Subcutaneous adipose tissue (tissue), 4 donors: Measurements from ENCODE around the gene HNRNPUL1. TPM values are rescaled to one million over a fixed set of nuclear protein-coding genes. Genes with fewer than 3 reads are reported as not detected.

Experiments
- total RNA-seq, 4 donors: library from RNA; depleted of rRNA; stranded (reverse); fragments of >200 nt; gene quantifications; one replicate each; pipeline ENCODE4 v1.1.0, GENCODE V29; 2016
- TF ChIP-seq, protein P1 (sequence below): fragments of 450-650 bp; IDR thresholded peaks from one replicate; pipeline ENCODE4 v1.5.1; 2016; ENCODE audit warnings: low read depth, mild to moderate bottlenecking, control low read depth, antibody characterized with exemption, moderate library complexity

HNRNPUL1 gene
- total RNA-seq, 4 donors from 2014 or later: 83.3 to 178 (median 135) TPM

DNA sequence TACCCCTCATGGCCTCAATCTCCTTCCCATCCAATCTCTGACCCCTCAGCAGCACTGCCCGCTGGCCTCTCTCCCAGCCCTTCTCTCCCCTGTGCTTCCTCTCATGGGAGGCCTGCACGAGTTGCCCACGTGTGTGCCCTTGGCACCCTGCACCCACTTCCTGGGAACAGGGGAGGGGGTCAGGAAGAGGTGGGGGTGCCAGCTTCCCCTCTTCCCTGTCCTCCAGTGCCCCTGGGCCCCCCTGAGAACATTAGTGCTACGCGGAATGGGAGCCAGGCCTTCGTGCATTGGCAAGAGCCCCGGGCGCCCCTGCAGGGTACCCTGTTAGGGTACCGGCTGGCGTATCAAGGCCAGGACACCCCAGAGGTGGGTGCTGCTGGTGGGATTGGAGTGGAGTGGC is 25.9 kb upstream of the HNRNPUL1 start:
- TF ChIP-seq, protein P1, sequence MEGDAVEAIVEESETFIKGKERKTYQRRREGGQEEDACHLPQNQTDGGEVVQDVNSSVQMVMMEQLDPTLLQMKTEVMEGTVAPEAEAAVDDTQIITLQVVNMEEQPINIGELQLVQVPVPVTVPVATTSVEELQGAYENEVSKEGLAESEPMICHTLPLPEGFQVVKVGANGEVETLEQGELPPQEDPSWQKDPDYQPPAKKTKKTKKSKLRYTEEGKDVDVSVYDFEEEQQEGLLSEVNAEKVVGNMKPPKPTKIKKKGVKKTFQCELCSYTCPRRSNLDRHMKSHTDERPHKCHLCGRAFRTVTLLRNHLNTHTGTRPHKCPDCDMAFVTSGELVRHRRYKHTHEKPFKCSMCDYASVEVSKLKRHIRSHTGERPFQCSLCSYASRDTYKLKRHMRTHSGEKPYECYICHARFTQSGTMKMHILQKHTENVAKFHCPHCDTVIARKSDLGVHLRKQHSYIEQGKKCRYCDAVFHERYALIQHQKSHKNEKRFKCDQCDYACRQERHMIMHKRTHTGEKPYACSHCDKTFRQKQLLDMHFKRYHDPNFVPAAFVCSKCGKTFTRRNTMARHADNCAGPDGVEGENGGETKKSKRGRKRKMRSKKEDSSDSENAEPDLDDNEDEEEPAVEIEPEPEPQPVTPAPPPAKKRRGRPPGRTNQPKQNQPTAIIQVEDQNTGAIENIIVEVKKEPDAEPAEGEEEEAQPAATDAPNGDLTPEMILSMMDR: no peak

DNA sequence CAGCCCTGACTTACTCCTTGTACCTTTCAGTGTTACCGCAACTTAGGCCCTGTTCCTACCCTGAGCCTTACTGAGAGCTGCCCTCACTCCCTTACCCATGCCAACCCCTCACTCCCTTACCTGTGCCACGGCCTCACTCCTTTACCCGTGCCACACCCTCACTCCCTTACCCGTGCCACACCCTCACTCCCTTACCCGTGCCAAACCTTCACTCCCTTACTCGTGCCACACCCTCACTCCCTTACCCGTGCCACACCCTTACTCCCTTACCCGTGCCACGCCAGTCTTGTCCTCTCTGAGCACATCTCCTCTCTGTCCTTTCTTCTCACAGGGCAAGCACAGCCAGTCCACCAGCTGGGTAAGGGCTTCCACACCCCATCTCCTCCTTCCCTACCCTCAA is 24.8 kb upstream of the HNRNPUL1 start:
- TF ChIP-seq, protein P1: no peak

DNA sequence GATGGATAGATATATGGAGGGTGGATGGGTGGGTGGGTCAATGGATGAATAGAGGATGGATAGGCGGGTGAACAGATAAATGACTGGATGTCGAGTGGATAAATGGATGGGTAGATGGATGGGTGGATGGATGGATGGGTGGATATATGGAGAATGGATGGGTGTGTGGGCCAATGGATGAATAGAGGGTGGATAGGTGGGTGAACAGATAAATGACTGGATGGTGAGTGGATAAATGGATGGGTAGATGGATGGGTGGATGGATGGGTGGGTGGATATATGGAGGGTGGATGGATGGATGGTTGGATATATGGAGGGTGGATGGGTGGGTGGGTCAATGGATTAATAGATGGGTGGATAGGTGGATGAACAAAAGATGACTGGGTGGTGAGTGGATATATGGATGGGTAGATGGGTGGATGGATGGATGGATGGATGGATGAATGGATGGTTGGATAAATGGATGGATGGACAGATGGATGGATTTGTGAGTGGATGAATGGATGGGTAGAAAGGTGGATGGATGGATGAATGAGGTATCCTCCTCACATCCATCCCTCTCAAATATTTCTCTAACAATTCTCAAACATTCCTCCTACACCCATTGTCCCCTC is 24.1 kb upstream of the HNRNPUL1 start:
- TF ChIP-seq, protein P1: no peak

DNA sequence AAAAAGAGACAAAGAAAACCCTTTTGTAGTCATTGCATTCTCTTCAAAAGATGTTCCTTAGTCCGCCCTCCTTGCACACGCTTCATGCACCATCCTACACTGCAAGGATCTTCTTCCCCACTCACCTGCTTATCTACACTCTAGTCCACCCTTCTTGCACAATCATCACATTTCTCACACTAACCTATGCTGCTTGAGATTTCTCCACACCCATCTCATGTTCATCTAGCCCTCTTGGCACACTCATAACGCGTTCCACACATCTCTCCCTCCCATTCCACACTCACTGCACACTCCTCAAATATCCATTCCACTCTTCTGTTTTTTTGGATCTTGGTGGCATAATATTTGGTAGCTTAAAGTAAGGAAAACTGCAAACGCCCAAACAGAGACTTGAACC is 22.3 kb upstream of the HNRNPUL1 start:
- TF ChIP-seq, protein P1: no peak

DNA sequence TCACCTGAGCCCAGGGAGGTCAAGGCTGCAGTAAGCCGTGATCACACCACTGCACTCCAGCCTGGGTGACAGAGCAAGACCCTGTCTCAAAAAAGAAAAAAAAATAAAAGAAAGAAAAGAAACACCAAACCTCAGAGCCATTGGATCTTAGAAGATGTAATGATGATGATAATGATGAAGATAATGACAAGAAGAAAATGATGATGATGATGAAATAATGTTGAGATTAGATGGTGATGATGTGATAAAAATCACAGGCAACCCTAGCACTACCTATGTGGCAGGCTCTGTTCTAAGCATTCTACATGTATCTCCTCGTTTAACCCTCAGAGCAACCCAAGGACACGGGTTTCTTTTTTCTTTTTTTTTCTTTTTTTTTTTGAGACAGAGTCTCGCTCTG is 20.1 kb upstream of the HNRNPUL1 start:
- TF ChIP-seq, protein P1: no peak

DNA sequence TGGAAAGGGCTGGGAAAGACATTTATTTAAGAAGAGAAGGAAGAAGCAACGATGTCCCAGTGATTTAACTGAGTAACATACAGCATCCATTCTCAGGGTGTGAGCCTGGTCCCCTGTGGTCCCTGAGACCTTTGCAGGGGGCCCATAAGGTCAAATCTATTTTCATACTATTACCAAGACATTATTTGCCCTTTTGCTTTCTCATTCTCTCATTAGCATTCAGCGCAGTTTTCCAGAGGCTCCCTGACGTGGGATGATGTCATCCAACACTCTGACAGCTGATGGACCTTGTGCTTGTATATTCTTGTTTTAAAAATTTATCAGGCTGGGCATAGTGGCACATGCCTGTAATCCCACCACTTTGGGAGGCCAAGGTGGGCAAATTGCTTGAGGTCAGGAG is 18.3 kb upstream of the HNRNPUL1 start:
- TF ChIP-seq, protein P1: no peak

DNA sequence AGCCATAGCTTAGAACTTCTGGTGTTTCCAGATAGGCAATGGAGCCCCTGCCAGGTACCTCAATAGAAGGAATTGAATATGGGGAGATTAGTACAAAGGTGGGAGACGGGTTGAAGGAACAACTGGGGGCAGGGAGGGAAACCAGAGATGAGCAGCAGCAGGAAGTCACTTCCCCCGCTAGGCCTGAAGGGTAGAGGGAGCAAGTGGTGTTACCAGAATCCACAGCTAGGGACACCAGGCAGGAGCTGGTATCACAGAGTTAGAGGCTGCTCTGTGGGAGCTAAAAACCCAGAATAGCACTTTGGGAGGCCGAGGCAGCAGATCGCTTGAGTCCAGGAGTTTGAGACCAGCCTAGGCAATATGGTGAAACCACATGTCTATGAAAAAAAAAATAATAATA is 15.3 kb upstream of the HNRNPUL1 start:
- TF ChIP-seq, protein P1: no peak
